ENCODE measurements around the gene SLC66A3.

The SLC66A3 gene

GRCh38 chr2:11220445-11220844 lies 65.2 kb downstream of the SLC66A3 start:
- no peak overlapping the region for H3K4me3 ChIP-seq (replicated peaks; ENCODE audit: low read depth, low read length)
- no peak for DNase-seq (ENCODE audit: low read depth)
- no peak for TF ChIP-seq CTCF (IDR thresholded peaks at IDR 0.05; ENCODE audit: low read length, missing control alignments)

GRCh38 chr2:11222845-11223244 lies 67.6 kb downstream of the SLC66A3 start:
- DNase-seq (ENCODE audit: low read depth): no peak
- no peak for TF ChIP-seq CTCF (IDR thresholded peaks at IDR 0.05; ENCODE audit: low read length, missing control alignments)

GRCh38 chr2:11224887-11225286 lies 69.6 kb downstream of the SLC66A3 start:
- DNase-seq (ENCODE audit: low read depth): no peak
- no peak overlapping the region for H3K4me3 ChIP-seq (replicated peaks; ENCODE audit: low read depth, low read length)
- TF ChIP-seq CTCF (IDR thresholded peaks at IDR 0.05; ENCODE audit: low read length, missing control alignments): no peak

More at GRCh38 chr2:11222845-11223244, 67.6 kb downstream of the SLC66A3 start:
- no peak overlapping the region for H3K4me3 ChIP-seq (replicated peaks; ENCODE audit: low read depth, low read length)

GRCh38 chr2:11227595-11227994 lies 72.3 kb downstream of the SLC66A3 start:
- no peak for TF ChIP-seq CTCF (IDR thresholded peaks at IDR 0.05; ENCODE audit: low read length, missing control alignments)
- no peak for DNase-seq (ENCODE audit: low read depth)

More at GRCh38 chr2:11227595-11227994, 72.3 kb downstream of the SLC66A3 start:
- no peak overlapping the region for H3K4me3 ChIP-seq (replicated peaks; ENCODE audit: low read depth, low read length)

Data from fibroblast of pulmonary artery (primary cell).